ENCODE data around the gene CES2. TPM values are rescaled to one million over a fixed set of nuclear protein-coding genes. Genes with fewer than 3 reads are reported as not detected.

CES2 gene
- total RNA-seq, 4 donors from 2014 or later: 26.9 to 56.7 (median 35.1) TPM

DNA sequence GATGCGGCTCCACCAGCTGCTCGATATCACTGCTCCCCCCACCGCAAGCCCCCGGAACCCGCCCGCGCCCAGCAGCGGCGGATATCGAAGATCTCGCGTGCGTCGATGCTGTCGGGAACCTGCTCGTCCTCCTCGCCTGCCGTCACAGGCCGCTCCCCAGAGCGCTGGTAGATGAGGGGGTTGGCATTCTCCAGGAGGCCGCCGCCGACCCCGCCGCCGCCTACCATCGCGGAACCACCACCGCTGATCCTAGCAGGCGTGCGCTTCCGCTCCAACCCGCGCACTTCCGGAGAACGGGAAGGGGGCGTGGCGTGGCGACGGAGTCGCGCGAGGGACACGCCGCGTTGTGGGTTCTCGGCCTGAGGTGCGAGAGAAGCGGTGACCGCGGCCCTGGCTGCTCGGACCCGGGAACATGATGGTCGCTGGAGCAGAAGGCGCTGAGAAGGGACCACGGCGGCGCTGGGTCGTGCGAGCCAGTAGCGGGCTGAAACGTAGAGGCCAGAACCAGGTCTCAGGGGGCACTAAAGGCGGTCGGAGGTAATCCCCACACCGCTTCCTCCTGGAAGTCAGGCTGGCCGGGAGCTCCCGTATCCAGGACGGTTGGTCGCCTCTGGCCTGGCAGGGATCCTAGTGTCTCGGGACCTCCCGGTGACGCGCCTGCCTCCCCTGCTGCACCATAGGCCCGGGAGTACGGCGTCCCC lies 1.0 kb upstream of the CES2 start, which contains the start of gene CIAO2B:
Gene CIAO2B (minus strand): TSS at position 265 of the 701 bp plus-strand sequence. CDS start 38 bp downstream, at position 227.
- TF ChIP-seq CTCF (IDR thresholded peaks at IDR 0.05; ENCODE audit: low read depth): no peak

DNA sequence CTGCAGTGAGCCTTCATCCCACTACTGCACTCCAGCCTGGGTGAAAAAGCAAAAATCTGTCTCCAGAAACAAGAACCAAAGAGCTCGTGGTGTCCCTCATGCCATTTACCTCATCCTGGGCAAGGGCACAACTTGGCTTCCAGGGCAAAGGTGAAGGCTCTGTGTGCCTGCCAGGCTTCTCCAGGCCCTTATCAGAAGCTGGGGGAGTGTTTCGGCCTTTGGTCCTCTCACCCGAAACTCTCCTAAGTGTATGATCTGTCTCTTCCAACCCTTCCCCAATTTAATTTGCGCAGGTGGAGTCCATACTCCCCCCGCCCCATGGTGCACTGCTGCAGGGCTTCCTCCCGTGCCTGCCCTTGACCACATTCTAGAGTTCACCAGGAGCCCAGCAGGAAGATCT lies 1.1 kb downstream of the CES2 start:
- TF ChIP-seq CTCF (IDR thresholded peaks at IDR 0.05; ENCODE audit: low read depth): no peak

- no peak for TF ChIP-seq CTCF (IDR thresholded peaks at IDR 0.05; ENCODE audit: low read depth)
Observed at GRCh38 chr16:66936889-66937554, 1.7 kb downstream of the CES2 start.

- TF ChIP-seq CTCF (IDR thresholded peaks at IDR 0.05; ENCODE audit: low read depth): no peak
Observed at GRCh38 chr16:66937725-66938337, 2.5 kb downstream of the CES2 start.

DNA sequence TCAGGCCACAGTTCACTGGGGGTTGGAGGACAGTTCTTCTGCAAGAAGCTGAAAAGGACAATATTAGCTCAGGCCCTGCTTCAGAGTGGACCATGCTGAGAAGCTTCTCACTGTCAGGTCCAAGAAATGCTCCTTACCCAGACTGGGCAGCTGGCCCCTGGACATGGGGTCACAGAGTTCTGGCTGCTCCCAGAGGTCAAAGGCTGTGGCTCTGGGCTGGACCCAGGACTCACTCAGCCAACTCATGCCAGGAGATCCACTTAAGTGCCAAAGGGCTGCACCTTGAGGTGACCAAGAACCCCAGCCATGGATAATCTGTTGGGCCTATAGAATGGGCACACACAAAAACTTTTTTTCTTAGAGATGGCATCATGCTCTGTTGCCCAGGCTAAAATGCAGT lies 4.0 kb downstream of the CES2 start:
- no peak for TF ChIP-seq CTCF (IDR thresholded peaks at IDR 0.05; ENCODE audit: low read depth)

- no peak for TF ChIP-seq CTCF (IDR thresholded peaks at IDR 0.05; ENCODE audit: low read depth)
Observed at GRCh38 chr16:66940236-66940635, 4.9 kb downstream of the CES2 start.

GRCh38 chr16:66942981-66943380 lies 7.7 kb downstream of the CES2 start:
- TF ChIP-seq CTCF (IDR thresholded peaks at IDR 0.05; ENCODE audit: low read depth): no peak

All from subcutaneous adipose tissue (tissue), 4 donors.